Aorta (tissue), 5 donors: ENCODE results near the gene PIK3R5. TPM values are rescaled to one million over a fixed set of nuclear protein-coding genes. Genes with fewer than 3 reads are reported as not detected.
A peak's percentile ranks its signal among the peaks of the same experiment; 100 is the strongest.

Experiments
- ATAC-seq: fragments of 200-7000 bp; cut with Tn5 transposase; one replicate; pipeline ENCODE4 v1.9.1; 2022; ENCODE audit warnings: moderate library complexity; ENCODE audit not compliant: low FRiP score
- DNase-seq, 2 donors: peaks; one replicate each; pipeline ENCODE4 v3.0.0-alpha.2; 2020
- H3K27ac ChIP-seq, 2 donors: one replicate each; pipeline ENCODE4 v1.5.1; 2013; ENCODE audit warnings: low read length in 2 of 2, mild to moderate bottlenecking in 2 of 2, moderate library complexity in 2 of 2, control low read depth in 1 of 2, inconsistent platforms in 1 of 2, low read depth in 1 of 2
- H3K27me3 ChIP-seq, 2 donors: one replicate each; pipeline ENCODE4 v1.6.1; 2013; ENCODE audit warnings: control low read depth in 1 of 2, low read length in 1 of 2, mild to moderate bottlenecking in 1 of 2, moderate library complexity in 1 of 2; ENCODE audit not compliant: insufficient read depth in 2 of 2, control insufficient read depth in 1 of 2
- H3K36me3 ChIP-seq, 2 donors: one replicate each; pipeline ENCODE4 v1.6.1; 2013; ENCODE audit warnings: control low read depth in 1 of 2, low read length in 1 of 2, mild to moderate bottlenecking in 1 of 2; ENCODE audit not compliant: insufficient read depth in 2 of 2, control insufficient read depth in 1 of 2
- H3K4me1 ChIP-seq, 2 donors: one replicate each; pipeline ENCODE4 v1.6.1; 2013; ENCODE audit warnings: low read length in 2 of 2, control low read depth in 1 of 2, mild to moderate bottlenecking in 1 of 2, moderate library complexity in 1 of 2; ENCODE audit not compliant: insufficient read depth in 2 of 2, control insufficient read depth in 1 of 2
- H3K4me3 ChIP-seq, 2 donors: one replicate each; pipeline ENCODE4 v1.5.1; 2013; ENCODE audit warnings: low read length in 2 of 2, control low read depth in 1 of 2, mild to moderate bottlenecking in 1 of 2
- H3K9me3 ChIP-seq: one replicate; pipeline ENCODE4 v1.6.1; 2013; ENCODE audit warnings: mild to moderate bottlenecking, low read length; ENCODE audit not compliant: control insufficient read depth
- WGBS, 2 donors: extraction: QIAGEN DNeasy Blood & Tissue Kit; methylation state at CpG; one replicate each; pipeline ENCODE4 v1.1.7; 2013; 5-methylcytosine and 5-hydroxymethylcytosine counted together
- intact Hi-C, 2 donors: fragments of 100-400 bp; cut with DNase I; formaldehyde crosslinking; loops; one replicate each; pipeline versions ENCODE4 v1.14.2 to v1.15.0; 2022
- polyA plus RNA-seq, 2 donors: library from polyadenylated mRNA; stranded (reverse); fragments of 200-250 nt; gene quantifications; one replicate each; pipeline ENCODE4 v1.2.3, GENCODE V29; 2013
- total RNA-seq, 2 donors: library from RNA; stranded (reverse); fragmentation: NEBNext Ultra II Directional; extraction: Animal tissue kit (Norgen Biotek cat#: 25700); gene quantifications; one replicate each; pipeline ENCODE4 v1.2.1, GENCODE V29; 2021
- donor health status: healthy with polysubstance abuse.
- donor health status: Bipolar disorder and iron deficiency.
- donor health status: DM: no; HTN: no; CAD: no.
- donor health status: DM: no; HTN: no; CAD: no.
- donor health status: DM: yes; HTN: yes; CAD: no.

The PIK3R5 gene
- total and polyA plus RNA-seq, 4 donors = 1.4 to 18.5 (median 13.4) TPM

- Histone ChIP-seq H3K36me3 (no peaks in the 10 kb centered on the region), H3K9me3 (no peaks in the 10 kb centered on the region), H3K27me3 (no peaks in the 10 kb centered on the region), H3K27ac (no peak overlapping the region), H3K4me1 (no peaks in the 10 kb centered on the region), H3K4me3 (no peak overlapping the region)
- intact Hi-C loops = no loop called here
- DNase-seq (peak in 1 of 2 donors; percentile 17), ATAC-seq (no peak)
- WGBS, 2 donors = 80 to 84% methylated on average over 4 of the region's 4 CpGs
Observed at GRCh38 chr17:8877984-8878383, 87.5 kb downstream of the PIK3R5 start.

- 69 to 86% methylated on average over 5 of the region's 5 CpGs for WGBS, 2 donors
- Histone ChIP-seq H3K4me3 (no peak overlapping the region), H3K27me3 (no peaks in the 10 kb centered on the region), H3K36me3 (no peaks in the 10 kb centered on the region), H3K27ac (no peak overlapping the region), H3K4me1 (no peaks in the 10 kb centered on the region), H3K9me3 (peaks cover 2% of the 10 kb centered on the region)
- ATAC-seq = no peak
- DNase-seq = no peak
- intact Hi-C loops = no loop called here
Observed at GRCh38 chr17:8875957-8876356, 89.5 kb downstream of the PIK3R5 start.

DNA sequence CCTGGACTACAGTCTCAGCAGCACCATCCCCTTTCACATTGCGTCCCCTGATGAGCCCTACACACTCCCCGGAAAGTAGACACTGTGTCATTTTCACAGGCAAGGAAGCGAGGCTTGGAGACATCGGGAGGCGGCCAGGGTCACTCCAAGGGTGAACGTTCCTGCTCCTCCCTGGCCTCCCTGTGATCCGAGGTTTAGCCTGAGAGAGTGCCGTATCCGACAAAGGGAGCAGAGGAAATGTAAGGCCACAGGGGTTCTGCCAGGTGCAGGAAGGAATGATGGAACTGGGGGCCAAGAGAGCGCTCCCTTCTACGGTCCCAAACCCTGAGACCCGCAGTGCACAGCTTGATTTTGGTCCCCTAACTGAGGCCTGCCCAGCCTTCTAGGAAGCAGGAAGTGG is 90.1 kb downstream of the PIK3R5 start:
- DNase-seq (peak in 1 of 2 donors; percentile 34), ATAC-seq (no peak)
- Histone ChIP-seq H3K27ac (no peak overlapping the region), H3K4me1 (no peaks in the 10 kb centered on the region), H3K27me3 (no peaks in the 10 kb centered on the region), H3K9me3 (peaks cover 2% of the 10 kb centered on the region), H3K4me3 (no peak overlapping the region), H3K36me3 (no peaks in the 10 kb centered on the region)
- intact Hi-C loops = no loop called here
- WGBS, 2 donors = 84 to 87% methylated on average over 12 of the region's 12 CpGs

- no peak for DNase-seq
- 61 to 66% methylated on average over 19 of the region's 19 CpGs for WGBS, 2 donors
- peaks cover 2% of the 10 kb centered on the region for H3K9me3 ChIP-seq
- no peaks in the 10 kb centered on the region for H3K4me1 ChIP-seq
- H3K27ac ChIP-seq = no peak overlapping the region
- intact Hi-C loops = no loop called here
- no peaks in the 10 kb centered on the region for H3K27me3 ChIP-seq
- H3K36me3 ChIP-seq = no peaks in the 10 kb centered on the region
- ATAC-seq = no peak
- H3K4me3 ChIP-seq = no peak overlapping the region
Observed at GRCh38 chr17:8873801-8874715, 91.4 kb downstream of the PIK3R5 start.

GRCh38 chr17:8872705-8873435 is 92.6 kb downstream of the PIK3R5 start:
- Histone ChIP-seq H3K4me3 (no peak overlapping the region), H3K36me3 (no peaks in the 10 kb centered on the region), H3K27me3 (no peaks in the 10 kb centered on the region), H3K4me1 (no peaks in the 10 kb centered on the region), H3K9me3 (peaks cover 2% of the 10 kb centered on the region), H3K27ac (no peak overlapping the region)
- DNase-seq (peak in 1 of 2 donors; percentile 59), ATAC-seq (no peak)
- 45 to 46% methylated on average over 17 of the region's 17 CpGs for WGBS, 2 donors
- intact Hi-C loops = no loop called here

GRCh38 chr17:8872036-8872704 is 93.3 kb downstream of the PIK3R5 start:
- H3K36me3 ChIP-seq = no peaks in the 10 kb centered on the region
- no peak overlapping the region for H3K4me3 ChIP-seq
- no peak overlapping the region for H3K27ac ChIP-seq
- no peak for ATAC-seq
- H3K27me3 ChIP-seq = no peaks in the 10 kb centered on the region
- H3K9me3 ChIP-seq = peaks cover 2% of the 10 kb centered on the region
- intact Hi-C loops = no loop called here
- DNase-seq = peak in 1 of 2 donors; percentile 20
- whole genome bisulfite sequencing, 2 donors = 91 to 93% methylated on average over 7 of the region's 7 CpGs
- H3K4me1 ChIP-seq = no peaks in the 10 kb centered on the region

- WGBS, 2 donors = 88 to 89% methylated on average over 13 of the region's 13 CpGs
- ATAC-seq = no peak
- Histone ChIP-seq H3K36me3 (no peaks in the 10 kb centered on the region), H3K27ac (no peak overlapping the region), H3K27me3 (no peaks in the 10 kb centered on the region), H3K4me1 (no peaks in the 10 kb centered on the region), H3K4me3 (no peak overlapping the region), H3K9me3 (peaks cover 2% of the 10 kb centered on the region)
- intact Hi-C loops = no loop called here
- peak in 1 of 2 donors; percentile 50 for DNase-seq
Observed at GRCh38 chr17:8871081-8871581, 94.4 kb downstream of the PIK3R5 start.

- H3K27me3 ChIP-seq = no peaks in the 10 kb centered on the region
- DNase-seq (peak in 1 of 2 donors; percentile 48), ATAC-seq (no peak)
- H3K4me1 ChIP-seq = no peaks in the 10 kb centered on the region
- H3K36me3 ChIP-seq = no peaks in the 10 kb centered on the region
- no peak overlapping the region for H3K4me3 ChIP-seq
- H3K27ac ChIP-seq = no peak overlapping the region
- intact Hi-C loops = no loop called here
- 88% methylated on average over 13 of the region's 13 CpGs for WGBS, 2 donors
- H3K9me3 ChIP-seq = peaks cover 2% of the 10 kb centered on the region
Observed at GRCh38 chr17:8870406-8871040, 95.0 kb downstream of the PIK3R5 start.
